Measurements from ENCODE around the gene CEP295NL. TPM values are rescaled to one million over a fixed set of nuclear protein-coding genes. Genes with fewer than 3 reads are reported as not detected.

CEP295NL gene
- total RNA-seq, 1 experiment from 2014 or later: 1.5 TPM

DNA sequence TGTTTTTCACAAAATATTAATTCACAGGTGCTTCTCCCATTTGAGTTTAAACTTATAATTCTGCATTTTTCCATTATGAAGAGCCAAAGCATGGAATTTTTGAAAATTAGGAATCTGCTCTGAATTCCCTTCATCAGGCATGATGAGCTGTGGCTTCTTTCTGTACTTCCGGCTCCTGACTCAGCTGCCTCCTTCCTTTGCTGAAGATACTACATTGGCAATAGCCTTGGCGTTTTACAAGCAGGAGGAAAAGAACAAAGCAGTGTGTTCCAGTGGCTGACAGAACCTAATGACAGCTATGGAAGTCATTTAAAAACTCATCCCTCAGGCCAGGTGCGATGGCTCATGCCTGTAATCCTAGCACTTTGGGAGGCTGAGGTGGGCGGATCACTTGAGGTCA lies 44.0 kb downstream of the CEP295NL start:
- Histone ChIP-seq H3K36me3 (ENCODE audit: insufficient read depth, low read length, poor library complexity, severe bottlenecking) (no peaks in the 10 kb centered on the region), H3K27ac (ENCODE audit: low read depth, low read length, poor library complexity, severe bottlenecking) (no peak overlapping the region), H3K4me3 (ENCODE audit: low read depth, low read length, poor library complexity, severe bottlenecking) (no peak overlapping the region), H3K4me1 (ENCODE audit: insufficient read depth, low read length, poor library complexity, severe bottlenecking) (no peaks in the 10 kb centered on the region), H3K9me3 (ENCODE audit: low read depth, low read length, poor library complexity, severe bottlenecking) (no peaks in the 10 kb centered on the region), H3K27me3 (replicated peaks; ENCODE audit: insufficient read depth, low read depth, low read length, poor library complexity) (no peaks in the 10 kb centered on the region)
- ChIA-PET POLR2A (ENCODE audit: low non-redundant PET) (no interaction called here), CTCF (interaction anchor here (0.7 kb wide), 1 partner anchor 46 kb away, joined by 3 read pairs; no protein-coding TSS in a partner anchor)
- TF ChIP-seq, protein P1, sequence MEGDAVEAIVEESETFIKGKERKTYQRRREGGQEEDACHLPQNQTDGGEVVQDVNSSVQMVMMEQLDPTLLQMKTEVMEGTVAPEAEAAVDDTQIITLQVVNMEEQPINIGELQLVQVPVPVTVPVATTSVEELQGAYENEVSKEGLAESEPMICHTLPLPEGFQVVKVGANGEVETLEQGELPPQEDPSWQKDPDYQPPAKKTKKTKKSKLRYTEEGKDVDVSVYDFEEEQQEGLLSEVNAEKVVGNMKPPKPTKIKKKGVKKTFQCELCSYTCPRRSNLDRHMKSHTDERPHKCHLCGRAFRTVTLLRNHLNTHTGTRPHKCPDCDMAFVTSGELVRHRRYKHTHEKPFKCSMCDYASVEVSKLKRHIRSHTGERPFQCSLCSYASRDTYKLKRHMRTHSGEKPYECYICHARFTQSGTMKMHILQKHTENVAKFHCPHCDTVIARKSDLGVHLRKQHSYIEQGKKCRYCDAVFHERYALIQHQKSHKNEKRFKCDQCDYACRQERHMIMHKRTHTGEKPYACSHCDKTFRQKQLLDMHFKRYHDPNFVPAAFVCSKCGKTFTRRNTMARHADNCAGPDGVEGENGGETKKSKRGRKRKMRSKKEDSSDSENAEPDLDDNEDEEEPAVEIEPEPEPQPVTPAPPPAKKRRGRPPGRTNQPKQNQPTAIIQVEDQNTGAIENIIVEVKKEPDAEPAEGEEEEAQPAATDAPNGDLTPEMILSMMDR (conservative IDR thresholded peaks at IDR 0.05; ENCODE audit: low read depth, low read length): no peak
- TF ChIP-seq EZH2 (IDR thresholded peaks at IDR 0.05; ENCODE audit: borderline replicate concordance, low read depth, low read length, poor library complexity, severe bottlenecking): no peak
- no TSS peak for BruUV-seq (replicated peaks)
- intact Hi-C loops (cut with micrococcal nuclease; ENCODE audit: unreplicated experiment): no loop called here
- no peak for DNase-seq (ENCODE audit: low spot score)

DNA sequence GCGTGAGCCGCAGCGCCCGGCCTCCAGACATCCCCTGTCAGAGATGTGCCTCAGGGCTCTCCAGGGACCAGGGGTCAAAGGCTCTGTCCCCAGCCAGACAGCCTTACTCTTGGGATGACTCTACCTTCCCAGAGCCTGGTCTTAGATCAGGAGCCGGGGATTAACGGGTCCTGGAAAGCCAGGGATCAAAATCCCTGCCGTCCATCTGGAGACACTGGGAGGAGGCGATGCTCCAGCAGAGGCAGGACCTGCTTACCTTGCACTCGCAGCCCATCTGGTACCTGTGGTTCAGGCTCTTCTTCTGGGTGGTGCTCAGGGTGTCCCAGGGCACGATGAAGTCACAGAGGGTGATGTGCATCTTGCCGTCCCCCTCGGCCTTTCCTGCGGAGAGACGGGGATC lies 45.7 kb downstream of the CEP295NL start:
- ChIA-PET CTCF (no interaction called here), POLR2A (ENCODE audit: low non-redundant PET) (no interaction called here)
- Histone ChIP-seq H3K9me3 (ENCODE audit: low read depth, low read length, poor library complexity, severe bottlenecking) (no peaks in the 10 kb centered on the region), H3K27me3 (replicated peaks; ENCODE audit: insufficient read depth, low read depth, low read length, poor library complexity) (no peaks in the 10 kb centered on the region), H3K36me3 (ENCODE audit: insufficient read depth, low read length, poor library complexity, severe bottlenecking) (no peaks in the 10 kb centered on the region), H3K27ac (ENCODE audit: low read depth, low read length, poor library complexity, severe bottlenecking) (no peak overlapping the region), H3K4me3 (ENCODE audit: low read depth, low read length, poor library complexity, severe bottlenecking) (no peak overlapping the region), H3K4me1 (ENCODE audit: insufficient read depth, low read length, poor library complexity, severe bottlenecking) (no peaks in the 10 kb centered on the region)
- no TSS peak for BruUV-seq (replicated peaks)
- TF ChIP-seq, protein P1 (conservative IDR thresholded peaks at IDR 0.05; ENCODE audit: low read depth, low read length): no peak
- TF ChIP-seq EZH2 (IDR thresholded peaks at IDR 0.05; ENCODE audit: borderline replicate concordance, low read depth, low read length, poor library complexity, severe bottlenecking): no peak
- intact Hi-C loops (cut with micrococcal nuclease; ENCODE audit: unreplicated experiment): no loop called here
- DNase-seq (ENCODE audit: low spot score): no peak

DNA sequence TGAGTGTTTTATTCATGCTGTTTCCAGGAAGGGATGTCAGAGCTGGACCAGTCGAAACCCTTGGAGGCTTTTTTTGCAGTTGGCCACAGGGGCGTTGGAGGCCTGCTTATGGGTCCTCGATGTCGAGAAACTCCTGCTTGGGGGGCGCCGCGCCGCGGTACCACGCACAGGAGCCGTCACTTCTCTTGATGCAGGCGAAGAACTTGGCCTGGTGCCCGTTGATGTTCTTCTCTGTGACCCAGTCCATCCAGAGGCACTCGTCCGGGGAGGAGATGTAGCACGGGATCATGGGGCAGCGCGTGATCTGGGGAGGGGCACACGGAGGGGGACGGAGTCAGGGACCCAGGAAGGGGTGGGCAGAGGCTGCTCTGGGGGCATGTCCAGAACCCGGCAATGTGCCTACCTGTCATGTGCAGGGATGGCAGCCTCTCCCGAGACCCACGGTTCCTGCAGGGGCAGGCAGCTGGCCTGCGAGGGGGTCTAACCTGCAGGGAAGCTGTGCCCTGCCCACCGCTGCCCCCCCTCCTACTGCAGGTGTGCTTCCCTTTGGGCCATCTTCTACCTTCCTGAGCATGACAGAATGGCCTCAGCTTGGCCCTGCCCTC lies 47.3 kb downstream of the CEP295NL start:
- DNase-seq (ENCODE audit: low spot score): no peak
- Histone ChIP-seq H3K36me3 (ENCODE audit: insufficient read depth, low read length, poor library complexity, severe bottlenecking) (no peaks in the 10 kb centered on the region), H3K27ac (ENCODE audit: low read depth, low read length, poor library complexity, severe bottlenecking) (no peak overlapping the region), H3K9me3 (ENCODE audit: low read depth, low read length, poor library complexity, severe bottlenecking) (no peaks in the 10 kb centered on the region), H3K27me3 (replicated peaks; ENCODE audit: insufficient read depth, low read depth, low read length, poor library complexity) (no peaks in the 10 kb centered on the region), H3K4me3 (ENCODE audit: low read depth, low read length, poor library complexity, severe bottlenecking) (no peak overlapping the region), H3K4me1 (ENCODE audit: insufficient read depth, low read length, poor library complexity, severe bottlenecking) (no peaks in the 10 kb centered on the region)
- no TSS peak for BruUV-seq (replicated peaks)
- CTCF ChIA-PET: no interaction called here
- intact Hi-C loops (cut with micrococcal nuclease; ENCODE audit: unreplicated experiment): no loop called here
- POLR2A ChIA-PET (ENCODE audit: low non-redundant PET): no interaction called here
- TF ChIP-seq EZH2 (IDR thresholded peaks at IDR 0.05; ENCODE audit: borderline replicate concordance, low read depth, low read length, poor library complexity, severe bottlenecking): no peak
- TF ChIP-seq, protein P1 (conservative IDR thresholded peaks at IDR 0.05; ENCODE audit: low read depth, low read length): no peak
